Caco-2 (cell line): ENCODE measurements around the gene CHST12. TPM values are rescaled to one million over a fixed set of nuclear protein-coding genes. Genes with fewer than 3 reads are reported as not detected.

Experiments used
- BruUV-seq: library from RNA; stranded (reverse); fragments of 400-500 nt; replicated peaks from 2 replicates; lab custom pipeline; 2021; lab: Mats Ljungman, UMichigan
- CTCF ChIA-PET: fragments of 300-600 bp; sonication (Branson Sonifier 250); formaldehyde crosslinking; loops from one replicate; lab custom pipeline; 2022; ENCODE audit warnings: antibody characterized with exemption; lab: Charles Lee
- POLR2A ChIA-PET: fragments of 300-600 bp; sonication (Branson Sonifier 250); formaldehyde crosslinking; loops from one replicate; lab custom pipeline; 2022; ENCODE audit warnings: antibody characterized with exemption; lab: Charles Lee
- DNase-seq, 2 experiments: peaks; one replicate each; pipeline versions ENCODE4 v3.0.0 to v3.0.0-alpha.2; 2020 to 2022
- H3K27me3 ChIP-seq: replicated peaks from 2 replicates; pipeline ENCODE4 v1.6.0; 2011; ENCODE audit warnings: low read length; ENCODE audit not compliant: control insufficient read depth, insufficient read depth
- H3K36me3 ChIP-seq: 2 replicates; pipeline ENCODE4 v1.5.1; 2011; ENCODE audit warnings: low read length; ENCODE audit not compliant: control insufficient read depth, insufficient read depth
- H3K4me1 ChIP-seq: fragments of 250-450 bp; sonication (Bioruptor Pico); 2 replicates; pipeline ENCODE4 v1.5.1; 2020; ENCODE audit warnings: mild to moderate bottlenecking
- H3K4me3 ChIP-seq: 2 replicates; pipeline ENCODE4 v1.5.1; 2011; ENCODE audit warnings: low read depth, mild to moderate bottlenecking, control low read depth, low read length
- H3K9me3 ChIP-seq: fragments of 250-450 bp; sonication (Bioruptor Pico); 2 replicates; pipeline ENCODE4 v1.5.1; 2020; ENCODE audit warnings: mild to moderate bottlenecking, moderate library complexity
- H3K27ac Mint-ChIP-seq: one replicate; pipeline ENCODE4 v1.8.0; 2022; ENCODE audit warnings: mixed read lengths; ENCODE audit not compliant: unreplicated experiment
- H3K27me3 Mint-ChIP-seq: one replicate; pipeline ENCODE4 v1.8.0; 2022; ENCODE audit warnings: mixed read lengths; ENCODE audit not compliant: insufficient read depth, unreplicated experiment
- H3K36me3 Mint-ChIP-seq: one replicate; pipeline ENCODE4 v1.8.0; 2022; ENCODE audit warnings: mild to moderate bottlenecking, mixed read lengths; ENCODE audit not compliant: insufficient read depth, unreplicated experiment
- H3K4me1 Mint-ChIP-seq: one replicate; pipeline ENCODE4 v1.8.0; 2022; ENCODE audit warnings: low read depth, mixed read lengths; ENCODE audit not compliant: unreplicated experiment
- H3K4me3 Mint-ChIP-seq: one replicate; pipeline ENCODE4 v1.8.0; 2022; ENCODE audit warnings: mild to moderate bottlenecking, moderate library complexity, mixed read lengths; ENCODE audit not compliant: unreplicated experiment
- H3K9me3 Mint-ChIP-seq: one replicate; pipeline ENCODE4 v1.8.0; 2022; ENCODE audit warnings: mixed read lengths; ENCODE audit not compliant: unreplicated experiment
- intact Hi-C: fragments of 100-400 bp; cut with micrococcal nuclease; formaldehyde crosslinking; loops from one replicate; pipeline ENCODE4 v1.10.0; 2022; ENCODE audit not compliant: unreplicated experiment
- total RNA-seq: library from RNA; stranded (reverse); gene quantifications from 2 replicates; pipeline ENCODE4 v1.2.3, GENCODE V29; 2022
- TF ChIP-seq, protein P1 (sequence below), 2 experiments: fragments of 200-600 bp in 1 of 2; IDR thresholded peaks; 1 replicate in 1 of 2; 2 replicates in 1 of 2; pipeline versions ENCODE4 v1.5.1 to v1.8.0; 2011 to 2022; ENCODE audit warnings: antibody characterized with exemption in 1 of 2, control low read depth in 1 of 2, inconsistent platforms in 1 of 2, low read depth in 1 of 2, low read length in 1 of 2, mild to moderate bottlenecking in 1 of 2, moderate library complexity in 1 of 2; ENCODE audit not compliant: insufficient read depth in 1 of 2, severe bottlenecking in 1 of 2, unreplicated experiment in 1 of 2

CHST12 gene
- total RNA-seq, 1 experiment from 2014 or later = 28.0 TPM

DNA sequence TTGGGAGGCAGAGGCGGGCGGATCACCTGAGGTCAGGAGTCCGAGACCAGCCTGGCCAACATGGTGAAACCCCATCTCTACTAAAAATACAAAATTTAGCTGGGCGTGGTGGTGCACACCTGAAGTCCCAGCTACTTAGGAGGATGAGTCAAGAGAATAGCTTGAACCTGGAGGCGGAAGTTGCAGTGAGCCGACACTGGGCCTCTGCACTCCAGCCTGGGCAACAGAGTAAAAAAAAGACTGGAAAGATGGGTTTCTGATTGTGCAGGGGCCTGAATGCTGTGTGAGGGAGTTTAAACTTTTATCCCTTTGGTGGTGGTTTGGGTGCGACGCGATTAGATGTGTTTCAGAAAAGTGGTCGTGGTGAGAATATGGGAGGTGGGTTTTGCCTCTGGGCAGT is 1.8 kb downstream of the CHST12 start:
- no peak overlapping the region for H3K27ac Mint-ChIP-seq
- H3K36me3 Mint-ChIP-seq = peaks cover 17% of the 10 kb centered on the region
- no peaks in the 10 kb centered on the region for H3K9me3 Mint-ChIP-seq
- Histone ChIP-seq H3K27me3 (no peaks in the 10 kb centered on the region), H3K9me3 (no peaks in the 10 kb centered on the region), H3K36me3 (no peaks in the 10 kb centered on the region; the same call in 1 of the 2 replicates), H3K4me3 (no peak overlapping the region), H3K4me1 (peaks cover 6% of the 10 kb centered on the region; the same call in 1 of the 2 replicates)
- TF ChIP-seq, protein P1, sequence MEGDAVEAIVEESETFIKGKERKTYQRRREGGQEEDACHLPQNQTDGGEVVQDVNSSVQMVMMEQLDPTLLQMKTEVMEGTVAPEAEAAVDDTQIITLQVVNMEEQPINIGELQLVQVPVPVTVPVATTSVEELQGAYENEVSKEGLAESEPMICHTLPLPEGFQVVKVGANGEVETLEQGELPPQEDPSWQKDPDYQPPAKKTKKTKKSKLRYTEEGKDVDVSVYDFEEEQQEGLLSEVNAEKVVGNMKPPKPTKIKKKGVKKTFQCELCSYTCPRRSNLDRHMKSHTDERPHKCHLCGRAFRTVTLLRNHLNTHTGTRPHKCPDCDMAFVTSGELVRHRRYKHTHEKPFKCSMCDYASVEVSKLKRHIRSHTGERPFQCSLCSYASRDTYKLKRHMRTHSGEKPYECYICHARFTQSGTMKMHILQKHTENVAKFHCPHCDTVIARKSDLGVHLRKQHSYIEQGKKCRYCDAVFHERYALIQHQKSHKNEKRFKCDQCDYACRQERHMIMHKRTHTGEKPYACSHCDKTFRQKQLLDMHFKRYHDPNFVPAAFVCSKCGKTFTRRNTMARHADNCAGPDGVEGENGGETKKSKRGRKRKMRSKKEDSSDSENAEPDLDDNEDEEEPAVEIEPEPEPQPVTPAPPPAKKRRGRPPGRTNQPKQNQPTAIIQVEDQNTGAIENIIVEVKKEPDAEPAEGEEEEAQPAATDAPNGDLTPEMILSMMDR (IDR thresholded peaks at IDR 0.05; ENCODE audit: insufficient read depth in 1 of 2, low read depth in 1 of 2, low read length in 1 of 2, severe bottlenecking in 1 of 2, unreplicated experiment in 1 of 2) = no peak
- POLR2A ChIA-PET = no interaction called here
- CTCF ChIA-PET = interaction anchor here (1.4 kb wide), 1 partner anchor 46 kb away, joined by 3 read pairs; no protein-coding TSS in a partner anchor
- BruUV-seq = no TSS peak
- intact Hi-C loops = loop anchor here (10.0 kb wide), 1 partner anchor 150 kb away; the partner anchor contains the start of genes BRAT1 and IQCE
- no peak for DNase-seq
- peak overlapping the region; percentile 76 for H3K4me3 Mint-ChIP-seq
- peaks cover 35% of the 10 kb centered on the region for H3K4me1 Mint-ChIP-seq
- H3K27me3 Mint-ChIP-seq = no peaks in the 10 kb centered on the region

DNA sequence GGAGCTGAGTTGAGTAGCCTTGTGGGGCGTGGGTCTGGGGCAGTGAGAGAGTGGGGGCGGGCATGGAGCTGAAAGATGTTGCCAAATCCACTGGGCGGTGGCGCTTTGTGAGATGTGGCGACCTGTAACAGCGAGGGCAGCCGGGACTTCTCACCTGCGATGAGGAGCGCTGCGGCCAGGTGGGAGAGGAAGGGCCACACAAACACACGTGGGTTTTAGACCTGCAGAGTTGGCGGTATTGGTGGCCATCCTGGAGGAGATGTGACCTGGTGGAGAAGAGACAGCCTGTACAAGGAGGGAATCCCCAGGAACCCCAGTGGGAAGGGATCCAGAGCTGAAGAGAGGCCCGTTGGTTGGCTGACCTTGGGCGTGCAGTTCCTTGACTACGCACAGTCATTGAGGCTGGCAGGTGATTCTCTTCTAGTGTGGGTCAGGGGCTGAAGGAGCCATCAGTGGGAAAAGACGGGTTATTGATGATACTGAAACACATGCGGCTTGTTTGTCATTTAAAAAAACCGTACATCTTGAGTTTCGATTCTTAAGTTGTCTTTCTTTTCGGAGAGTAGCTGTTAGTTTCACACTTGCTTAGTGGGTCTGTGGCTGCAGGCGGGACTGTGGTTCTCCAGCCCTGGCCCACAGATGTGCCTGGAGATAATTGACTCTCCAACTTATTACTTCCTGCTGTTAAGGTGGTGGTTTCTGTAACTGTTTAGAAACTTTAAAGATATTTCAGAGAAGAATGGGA is 2.4 kb downstream of the CHST12 start:
- H3K27me3 Mint-ChIP-seq = no peaks in the 10 kb centered on the region
- no peak overlapping the region for H3K27ac Mint-ChIP-seq
- peaks cover 40% of the 10 kb centered on the region for H3K4me1 Mint-ChIP-seq
- H3K4me3 Mint-ChIP-seq = no peak overlapping the region
- BruUV-seq = no TSS peak
- intact Hi-C loops = loop anchor here (10.0 kb wide), 1 partner anchor 149 kb away; the partner anchor contains the start of genes BRAT1 and IQCE
- CTCF ChIA-PET = no interaction called here
- peaks cover 17% of the 10 kb centered on the region for H3K36me3 Mint-ChIP-seq
- no peak overlapping the region for H3K4me3 ChIP-seq
- TF ChIP-seq, protein P1 (IDR thresholded peaks at IDR 0.05; ENCODE audit: insufficient read depth in 1 of 2, low read depth in 1 of 2, low read length in 1 of 2, severe bottlenecking in 1 of 2, unreplicated experiment in 1 of 2) = no peak
- DNase-seq = no peak
- H3K4me1 ChIP-seq = peaks cover 9% of the 10 kb centered on the region; the same call in 1 of the 2 replicates
- POLR2A ChIA-PET = no interaction called here
- H3K9me3 ChIP-seq = no peaks in the 10 kb centered on the region
- H3K36me3 ChIP-seq = no peaks in the 10 kb centered on the region; the same call in 1 of the 2 replicates
- H3K27me3 ChIP-seq = no peaks in the 10 kb centered on the region
- no peaks in the 10 kb centered on the region for H3K9me3 Mint-ChIP-seq

DNA sequence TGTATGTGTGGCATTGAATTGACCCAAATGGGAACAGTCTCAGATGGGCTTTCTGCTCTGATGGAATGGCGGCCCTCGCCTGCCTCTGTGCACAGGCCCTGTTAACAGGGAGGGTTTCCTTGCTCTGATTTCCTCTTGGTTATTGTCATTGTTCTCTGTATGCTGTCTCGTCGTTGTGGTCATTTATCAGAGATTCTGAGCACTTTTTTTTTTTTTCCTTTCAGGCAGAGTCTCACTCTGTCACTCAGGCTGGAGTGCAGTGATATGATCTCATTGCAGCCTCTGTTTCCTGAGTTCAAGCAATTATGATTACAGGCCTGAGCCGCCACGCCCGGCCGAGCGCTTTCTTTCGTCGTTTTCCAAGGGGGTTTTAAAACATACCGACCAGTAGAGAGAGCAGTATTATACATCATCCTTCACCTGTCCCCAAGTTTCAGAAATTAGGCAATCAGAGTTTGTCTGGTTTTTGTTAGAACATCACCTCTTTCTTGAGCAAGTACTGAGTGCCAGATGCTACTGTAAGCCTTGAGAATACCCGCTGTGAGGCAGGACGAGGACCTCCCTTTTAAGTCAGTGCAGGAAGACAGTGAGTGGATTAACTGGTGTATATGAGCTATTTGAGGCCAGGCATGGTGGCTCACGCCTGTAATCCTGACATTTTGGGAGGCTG is 6.5 kb downstream of the CHST12 start:
- intact Hi-C loops = loop anchor here (10.0 kb wide), 1 partner anchor 145 kb away; the partner anchor contains the start of genes BRAT1 and IQCE
- peak overlapping the region; percentile 62 for H3K27ac Mint-ChIP-seq
- peaks cover 6% of the 10 kb centered on the region for H3K36me3 Mint-ChIP-seq
- no peak overlapping the region for H3K4me3 Mint-ChIP-seq
- H3K4me1 Mint-ChIP-seq = peaks cover 52% of the 10 kb centered on the region
- CTCF ChIA-PET = no interaction called here
- TF ChIP-seq, protein P1 (IDR thresholded peaks at IDR 0.05; ENCODE audit: insufficient read depth in 1 of 2, low read depth in 1 of 2, low read length in 1 of 2, severe bottlenecking in 1 of 2, unreplicated experiment in 1 of 2) = no peak
- no peaks in the 10 kb centered on the region for H3K9me3 Mint-ChIP-seq
- no peaks in the 10 kb centered on the region for H3K27me3 Mint-ChIP-seq
- BruUV-seq = no TSS peak
- Histone ChIP-seq H3K4me1 (peaks cover 30% of the 10 kb centered on the region), H3K36me3 (no peaks in the 10 kb centered on the region; the same call in 1 of the 2 replicates), H3K27me3 (no peaks in the 10 kb centered on the region), H3K4me3 (no peak overlapping the region), H3K9me3 (no peaks in the 10 kb centered on the region)
- POLR2A ChIA-PET = no interaction called here
- DNase-seq = no peak
